GM13977 (cell line): ENCODE results near the gene ORMDL3.

Experiments used
- DNase-seq: peaks from one replicate; pipeline ENCODE4 v3.0.0; 2012; ENCODE audit warnings: low spot score
- CTCF ChIP-seq: IDR thresholded peaks from 2 replicates; pipeline ENCODE4 v1.5.1; 2012; ENCODE audit warnings: mild to moderate bottlenecking, control low read depth; ENCODE audit not compliant: insufficient read depth; ENCODE audit errors: extremely low read depth, missing control alignments
- in situ Hi-C: fragments of 300-500 bp; cut with MboI; formaldehyde crosslinking; loops from one replicate; pipeline ENCODE4 v1.12.0; 2022; ENCODE audit warnings: low sequenced_read_pairs, low pct_unique_long_range_greater_than_20kb, mixed read lengths, inconsistent platforms; ENCODE audit not compliant: unreplicated experiment

The ORMDL3 gene

GRCh38 chr17:39925282-39926134 is 1.9 kb downstream of the ORMDL3 start:
- in situ Hi-C loops, result no loop called here
- DNase-seq, result no peak
- TF ChIP-seq CTCF, result no peak

GRCh38 chr17:39924691-39925055 is 2.7 kb downstream of the ORMDL3 start:
- no peak for DNase-seq
- in situ Hi-C loops, result no loop called here
- TF ChIP-seq CTCF, result no peak

- no peak for TF ChIP-seq CTCF
- in situ Hi-C loops, result no loop called here
- no peak for DNase-seq
Measured at GRCh38 chr17:39923836-39924690, 3.3 kb downstream of the ORMDL3 start.

- no peak for TF ChIP-seq CTCF
- in situ Hi-C loops, result no loop called here
- no peak for DNase-seq
Measured at GRCh38 chr17:39923230-39923629, 4.2 kb downstream of the ORMDL3 start.

- TF ChIP-seq CTCF, result no peak
- in situ Hi-C loops, result no loop called here
- no peak for DNase-seq
Measured at GRCh38 chr17:39922006-39922405, 5.4 kb downstream of the ORMDL3 start.

GRCh38 chr17:39921323-39921722 is 6.1 kb downstream of the ORMDL3 start:
- in situ Hi-C loops, result no loop called here
- no peak for TF ChIP-seq CTCF

More at GRCh38 chr17:39921323-39921722, 6.1 kb downstream of the ORMDL3 start:
- no peak for DNase-seq
